Measurements from ENCODE around the gene PNPLA2. TPM values are rescaled to one million over a fixed set of nuclear protein-coding genes. Genes with fewer than 3 reads are reported as not detected.

PNPLA2 gene
- total RNA-seq, 2 experiments from 2014 or later: 110 to 125 TPM

GRCh38 chr11:819943-820649 lies 1.4 kb downstream of the PNPLA2 start:
- H3K4me3 Mint-ChIP-seq: peak overlapping the region; percentile 82

GRCh38 chr11:820655-821511 lies 2.2 kb downstream of the PNPLA2 start:
- no peak for ATAC-seq (ENCODE audit: low read depth)
- peaks cover 7% of the 10 kb centered on the region for H3K4me1 Mint-ChIP-seq
- H3K27ac Mint-ChIP-seq: peak overlapping the region; percentile 42
- POLR2A ChIA-PET: interaction anchor here (1.8 to 3.0 kb wide), 8 partner anchors 8 to 89 kb away, joined by 6 to 51 read pairs (median 18); partner anchors contain the start of genes CD151, CHID1, CRACR2B and GATD1
- H3K9me3 Mint-ChIP-seq: no peaks in the 10 kb centered on the region
- peaks cover 5% of the 10 kb centered on the region for H3K36me3 Mint-ChIP-seq
- DNase-seq: no peak
- no peaks in the 10 kb centered on the region for H3K27me3 Mint-ChIP-seq
- H3K4me3 Mint-ChIP-seq: peak overlapping the region; percentile 82

More at GRCh38 chr11:819943-820649, 1.4 kb downstream of the PNPLA2 start:
- POLR2A ChIA-PET: interaction anchor here (1.0 to 3.0 kb wide), 14 partner anchors 9 to 283 kb away, joined by 3 to 51 read pairs (median 14); partner anchors contain the start of genes CD151, CHID1, CRACR2B and DEAF1
- Mint-ChIP-seq H3K36me3 (peaks cover 4% of the 10 kb centered on the region), H3K9me3 (no peaks in the 10 kb centered on the region), H3K27me3 (no peaks in the 10 kb centered on the region), H3K4me1 (peaks cover 7% of the 10 kb centered on the region), H3K27ac (peak overlapping the region; percentile 82)
- DNase-seq (peak; percentile 94), ATAC-seq (ENCODE audit: low read depth) (peak; percentile 74)

- Mint-ChIP-seq H3K9me3 (no peaks in the 10 kb centered on the region), H3K36me3 (peaks cover 5% of the 10 kb centered on the region), H3K27me3 (no peaks in the 10 kb centered on the region), H3K4me1 (peaks cover 11% of the 10 kb centered on the region), H3K4me3 (peak overlapping the region; percentile 16), H3K27ac (no peak overlapping the region)
- ATAC-seq (ENCODE audit: low read depth): no peak
- DNase-seq: no peak
- POLR2A ChIA-PET: interaction anchor here (0.6 kb wide), 1 partner anchor 126 kb away, joined by 3 read pairs; the partner anchor contains the start of gene TMEM80
Observed at GRCh38 chr11:821512-822371, 3.0 kb downstream of the PNPLA2 start.

GRCh38 chr11:823441-824291 lies 5.0 kb downstream of the PNPLA2 start:
- DNase-seq (no peak), ATAC-seq (ENCODE audit: low read depth) (no peak)
- H3K9me3 Mint-ChIP-seq: no peaks in the 10 kb centered on the region
- H3K4me3 Mint-ChIP-seq: no peak overlapping the region
- peaks cover 10% of the 10 kb centered on the region for H3K27me3 Mint-ChIP-seq
- H3K36me3 Mint-ChIP-seq: peaks cover 7% of the 10 kb centered on the region
- H3K27ac Mint-ChIP-seq: no peak overlapping the region
- POLR2A ChIA-PET: interaction anchor here (0.7 kb wide), 1 partner anchor 13 kb away, joined by 3 read pairs; no protein-coding TSS in a partner anchor
- H3K4me1 Mint-ChIP-seq: peaks cover 18% of the 10 kb centered on the region

- Mint-ChIP-seq H3K36me3 (peaks cover 7% of the 10 kb centered on the region), H3K27ac (no peak overlapping the region), H3K27me3 (peaks cover 17% of the 10 kb centered on the region), H3K4me1 (peaks cover 21% of the 10 kb centered on the region), H3K4me3 (no peak overlapping the region), H3K9me3 (no peaks in the 10 kb centered on the region)
- ATAC-seq (ENCODE audit: low read depth) (no peak), DNase-seq (no peak)
- POLR2A ChIA-PET: interaction anchor here (0.8 kb wide), 1 partner anchor 118 kb away, joined by 3 read pairs; no protein-coding TSS in a partner anchor
Observed at GRCh38 chr11:824292-824880, 5.7 kb downstream of the PNPLA2 start.

GRCh38 chr11:824942-825341 lies 6.2 kb downstream of the PNPLA2 start:
- H3K4me1 Mint-ChIP-seq: peaks cover 23% of the 10 kb centered on the region
- peaks cover 20% of the 10 kb centered on the region for H3K27me3 Mint-ChIP-seq
- POLR2A ChIA-PET: interaction anchor here (0.8 kb wide), 1 partner anchor 118 kb away, joined by 3 read pairs; no protein-coding TSS in a partner anchor
- peaks cover 7% of the 10 kb centered on the region for H3K36me3 Mint-ChIP-seq
- no peak overlapping the region for H3K4me3 Mint-ChIP-seq
- no peak overlapping the region for H3K27ac Mint-ChIP-seq
- no peaks in the 10 kb centered on the region for H3K9me3 Mint-ChIP-seq
- DNase-seq: no peak
- no peak for ATAC-seq (ENCODE audit: low read depth)

GRCh38 chr11:825366-826226 lies 6.9 kb downstream of the PNPLA2 start:
- peaks cover 23% of the 10 kb centered on the region for H3K4me1 Mint-ChIP-seq
- DNase-seq (no peak), ATAC-seq (ENCODE audit: low read depth) (no peak)
- H3K36me3 Mint-ChIP-seq: peaks cover 7% of the 10 kb centered on the region
- H3K27me3 Mint-ChIP-seq: peaks cover 20% of the 10 kb centered on the region
- POLR2A ChIA-PET: interaction anchor here (0.7 to 9.6 kb wide), 4 partner anchors 16 to 30 kb away, joined by 4 to 67 read pairs (median 4); partner anchors contain the start of genes POLR2L, RPLP2 and TSPAN4
- H3K4me3 Mint-ChIP-seq: no peak overlapping the region
- H3K9me3 Mint-ChIP-seq: no peaks in the 10 kb centered on the region
- H3K27ac Mint-ChIP-seq: no peak overlapping the region

GRCh38 chr11:826227-826621 lies 7.5 kb downstream of the PNPLA2 start:
- Mint-ChIP-seq H3K27me3 (peaks cover 23% of the 10 kb centered on the region), H3K27ac (peak overlapping the region; percentile 77), H3K4me3 (peak overlapping the region; percentile 83), H3K36me3 (peaks cover 6% of the 10 kb centered on the region), H3K9me3 (no peaks in the 10 kb centered on the region), H3K4me1 (peaks cover 17% of the 10 kb centered on the region)
- ATAC-seq (ENCODE audit: low read depth) (no peak), DNase-seq (no peak)
- POLR2A ChIA-PET: interaction anchor here (0.7 to 9.6 kb wide), 4 partner anchors 16 to 31 kb away, joined by 4 to 67 read pairs (median 4); partner anchors contain the start of genes POLR2L, RPLP2 and TSPAN4

GRCh38 chr11:826836-827145 lies 8.1 kb downstream of the PNPLA2 start:
- ATAC-seq (ENCODE audit: low read depth): peak; percentile 13
- Mint-ChIP-seq H3K27ac (peak overlapping the region; percentile 77), H3K36me3 (peaks cover 6% of the 10 kb centered on the region), H3K4me1 (peaks cover 16% of the 10 kb centered on the region), H3K27me3 (peaks cover 29% of the 10 kb centered on the region), H3K4me3 (peak overlapping the region; percentile 83), H3K9me3 (no peaks in the 10 kb centered on the region)
- no peak for DNase-seq
- POLR2A ChIA-PET: interaction anchor here (1.1 to 9.6 kb wide), 3 partner anchors 15 to 22 kb away, joined by 3 to 67 read pairs (median 8); partner anchors contain the start of genes POLR2L, RPLP2 and TSPAN4

- POLR2A ChIA-PET: interaction anchor here (1.1 to 9.6 kb wide), 4 partner anchors 8 to 23 kb away, joined by 3 to 67 read pairs (median 24); partner anchors contain the start of genes PNPLA2, POLR2L, RPLP2 and TSPAN4
- H3K9me3 Mint-ChIP-seq: no peaks in the 10 kb centered on the region
- ATAC-seq (ENCODE audit: low read depth) (peak; percentile 33), DNase-seq (peak; percentile 75)
- H3K4me1 Mint-ChIP-seq: peaks cover 15% of the 10 kb centered on the region
- H3K4me3 Mint-ChIP-seq: peak overlapping the region; percentile 83
- peak overlapping the region; percentile 77 for H3K27ac Mint-ChIP-seq
- H3K36me3 Mint-ChIP-seq: peaks cover 6% of the 10 kb centered on the region
- peaks cover 30% of the 10 kb centered on the region for H3K27me3 Mint-ChIP-seq
Observed at GRCh38 chr11:827146-827896, 8.6 kb downstream of the PNPLA2 start.

Data from activated naive CD8-positive, alpha-beta T cell treated with anti-CD3 and anti-CD28 coated beads, Interleukin-2, amount 10 ng/mL, durations not matched to agents 7 days and 5 days (primary cell).